ENCODE data around the gene NGLY1. TPM values are rescaled to one million over a fixed set of nuclear protein-coding genes. Genes with fewer than 3 reads are reported as not detected.

NGLY1 gene
- total RNA-seq, 1 experiment from 2014 or later = 36.4 TPM

DNA sequence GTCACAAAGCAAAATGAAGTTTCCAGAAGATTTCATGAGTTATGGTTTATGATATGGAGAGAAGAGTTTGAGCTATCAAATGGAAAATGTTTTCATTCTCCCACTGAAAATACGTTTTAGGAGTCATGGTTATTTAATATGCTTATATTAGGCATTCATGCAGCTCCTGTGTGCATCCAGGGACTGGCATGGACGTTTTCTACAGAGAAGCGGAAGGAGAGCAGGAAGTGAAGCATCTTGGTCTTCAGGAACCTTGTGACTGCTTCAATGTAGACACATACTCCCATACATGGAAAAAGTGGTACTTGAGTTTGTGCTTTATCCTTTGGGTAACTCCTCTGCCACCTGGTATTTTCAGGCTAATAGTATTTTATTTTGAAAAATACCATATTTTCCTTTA, 75.2 kb downstream of the NGLY1 start:
- DNase-seq (ENCODE audit: low read depth) = no peak

GRCh38 chr3:25707268-25707926, 75.8 kb downstream of the NGLY1 start:
- DNase-seq (ENCODE audit: low read depth) = no peak

DNA sequence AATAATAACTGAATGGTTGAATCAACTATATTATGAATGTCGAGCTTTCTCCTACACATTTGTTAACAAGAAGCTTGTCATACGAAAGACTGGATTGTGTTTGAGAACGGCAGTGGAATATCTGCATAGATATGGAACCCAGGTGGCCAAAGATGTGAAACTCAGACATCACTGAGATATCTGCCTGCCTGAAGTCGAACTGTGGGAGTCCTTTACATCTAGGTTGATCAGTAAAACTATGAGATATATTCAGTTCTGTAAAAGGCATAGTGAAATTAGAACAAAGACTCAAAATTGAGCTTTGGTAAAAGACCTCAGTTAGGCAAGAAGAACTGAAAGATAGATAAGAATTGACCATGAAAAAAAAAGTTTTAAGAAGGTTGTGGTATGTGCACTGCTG, 77.0 kb downstream of the NGLY1 start:
- DNase-seq (ENCODE audit: low read depth) = no peak

DNA sequence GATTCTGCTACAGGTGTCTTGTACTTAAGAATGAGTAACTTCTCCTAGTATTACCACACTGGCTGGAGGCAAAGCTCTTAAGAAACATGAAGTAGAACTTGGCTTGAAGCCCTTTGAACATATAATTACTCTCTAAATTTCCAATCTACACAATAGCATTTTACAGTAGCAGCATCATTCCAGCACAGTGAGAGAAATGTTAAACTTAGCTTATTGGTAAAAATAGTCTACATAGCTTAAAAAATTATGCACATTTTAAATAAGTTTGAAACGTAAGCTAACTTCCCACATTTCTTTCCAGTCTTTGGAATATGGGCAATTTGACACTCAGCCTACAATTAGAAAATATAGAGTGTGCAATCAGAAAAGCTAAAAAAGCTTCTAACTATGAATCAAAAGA, 85.7 kb downstream of the NGLY1 start:
- DNase-seq (ENCODE audit: low read depth) = no peak

- DNase-seq (ENCODE audit: low read depth) = no peak
Observed at GRCh38 chr3:25695731-25696420, 87.4 kb downstream of the NGLY1 start.

DNA sequence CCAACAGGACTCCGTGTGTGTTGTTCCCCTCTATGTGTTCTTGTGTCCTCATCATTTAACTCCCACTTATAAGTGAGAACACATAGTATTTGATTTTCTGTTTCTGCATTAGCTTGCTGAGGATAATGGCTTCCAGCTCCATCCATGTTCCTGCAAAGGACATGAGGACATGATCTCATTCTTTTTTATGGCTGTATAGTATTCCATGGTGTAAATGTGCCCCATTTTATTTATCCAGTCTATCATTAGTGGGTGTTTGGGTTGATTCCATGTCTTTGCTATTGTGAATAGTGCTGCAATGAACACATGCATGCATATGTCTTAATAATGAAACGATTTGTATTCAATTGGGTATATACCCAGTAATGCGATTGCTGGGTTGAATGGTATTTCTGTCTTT, 90.0 kb downstream of the NGLY1 start:
- DNase-seq (ENCODE audit: low read depth) = no peak

- DNase-seq (ENCODE audit: low read depth) = no peak
Observed at GRCh38 chr3:25692341-25692740, 90.9 kb downstream of the NGLY1 start.

- DNase-seq (ENCODE audit: low read depth) = no peak
Observed at GRCh38 chr3:25690768-25691533, 92.3 kb downstream of the NGLY1 start.

DNA sequence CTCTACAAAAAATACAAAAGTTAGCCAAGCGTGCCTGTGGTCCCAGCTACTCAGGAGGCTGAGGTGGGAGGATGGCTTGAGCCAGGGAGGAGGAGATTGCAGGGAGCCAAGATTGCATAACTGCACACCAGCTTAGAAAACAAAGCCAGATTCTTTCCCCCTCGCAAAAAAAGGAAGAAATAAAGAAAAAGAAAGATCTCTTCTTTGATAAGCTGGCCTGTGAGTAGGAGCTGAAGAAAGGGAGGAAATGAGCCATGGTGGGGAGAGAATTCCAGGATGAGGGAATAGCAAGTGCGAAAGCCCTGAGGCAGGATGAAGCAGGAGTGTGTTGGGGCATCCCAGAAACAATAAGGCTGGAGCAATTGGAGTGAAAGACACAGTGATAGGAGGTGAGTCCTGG, 94.0 kb downstream of the NGLY1 start:
- DNase-seq (ENCODE audit: low read depth) = peak; percentile 59

DNA sequence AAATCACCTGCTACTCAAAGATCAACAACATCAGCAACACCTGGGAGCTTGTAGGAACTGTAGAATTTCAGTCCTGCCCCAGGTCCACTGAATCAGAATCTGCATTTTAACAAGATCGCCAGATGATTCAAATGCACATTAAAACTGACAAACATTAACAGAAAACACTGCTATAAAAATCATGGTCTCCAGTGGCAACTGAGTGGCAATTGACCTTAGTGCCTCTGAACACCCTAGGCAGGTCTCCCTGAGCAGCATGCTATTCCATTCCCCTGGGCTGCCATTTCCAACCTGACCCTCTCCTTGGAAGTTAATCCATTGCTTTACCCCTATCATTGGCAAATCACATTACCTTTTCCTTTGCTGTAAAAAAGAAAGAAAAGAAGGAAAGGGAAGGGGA, 95.5 kb downstream of the NGLY1 start:
- no peak for DNase-seq (ENCODE audit: low read depth)

GRCh38 chr3:25686766-25687165, 96.5 kb downstream of the NGLY1 start:
- DNase-seq (ENCODE audit: low read depth) = no peak

DNA sequence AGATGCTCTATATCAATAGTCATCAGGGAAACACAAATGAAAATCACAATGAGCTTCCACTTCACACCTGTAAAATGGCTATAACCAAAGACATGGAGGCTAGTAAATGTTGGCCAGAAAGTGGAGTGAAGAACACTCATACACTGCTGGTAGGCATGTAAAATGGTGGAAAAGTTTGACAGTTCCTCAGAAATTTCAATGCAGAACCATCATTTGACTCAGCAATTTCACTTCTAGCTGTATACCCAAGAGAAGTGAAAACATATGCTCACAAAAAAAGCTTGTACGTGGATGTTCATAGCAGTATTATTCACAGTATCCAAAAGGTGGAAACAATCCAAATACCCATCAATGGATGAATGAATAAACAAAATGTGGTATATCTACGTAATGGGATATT, 99.4 kb downstream of the NGLY1 start:
- DNase-seq (ENCODE audit: low read depth) = no peak

GRCh38 chr3:25683410-25683809, 99.8 kb downstream of the NGLY1 start:
- no peak for DNase-seq (ENCODE audit: low read depth)

GRCh38 chr3:25679642-25680302, 103.5 kb downstream of the NGLY1 start:
- DNase-seq (ENCODE audit: low read depth) = no peak

- DNase-seq (ENCODE audit: low read depth) = no peak
Observed at GRCh38 chr3:25679166-25679565, 104.1 kb downstream of the NGLY1 start.

- DNase-seq (ENCODE audit: low read depth) = no peak
Observed at GRCh38 chr3:25678581-25678980, 104.7 kb downstream of the NGLY1 start.

GRCh38 chr3:25677121-25677520, 106.1 kb downstream of the NGLY1 start:
- DNase-seq (ENCODE audit: low read depth) = no peak

DNA sequence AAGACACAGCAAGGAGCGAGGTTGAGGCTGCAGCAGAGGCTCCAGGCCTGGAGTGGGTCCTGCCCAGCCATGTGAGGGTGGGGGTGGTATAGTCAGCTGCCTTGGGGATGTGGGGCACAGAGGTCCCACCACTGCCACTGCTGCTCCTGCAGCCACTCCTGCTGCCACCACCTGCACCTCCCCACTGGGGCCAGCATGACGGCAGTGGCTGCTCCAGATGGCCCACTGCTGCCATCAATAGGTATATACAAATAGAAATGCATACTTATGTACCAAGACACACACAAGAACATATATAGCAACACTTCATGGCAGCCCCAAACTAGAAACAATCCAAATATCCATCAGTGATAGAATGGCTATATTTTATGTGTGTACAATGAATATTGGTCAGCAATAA, 108.6 kb downstream of the NGLY1 start:
- no peak for DNase-seq (ENCODE audit: low read depth)

- DNase-seq (ENCODE audit: low read depth) = no peak
Observed at GRCh38 chr3:25673738-25674298, 109.4 kb downstream of the NGLY1 start.

Measured in HT1080 (cell line).